ENCODE data around the gene ELF1. TPM values are rescaled to one million over a fixed set of nuclear protein-coding genes. Genes with fewer than 3 reads are reported as not detected.

Gene ELF1
- total RNA-seq, 1 donor from 2014 or later = 136 TPM

- H3K36me3 Mint-ChIP-seq (ENCODE audit: low read depth) = peaks cover 90% of the 10 kb centered on the region
- intact Hi-C loops (cut with micrococcal nuclease) = no loop called here
- no peak overlapping the region for H3K4me3 Mint-ChIP-seq
- DNase-seq (no peak), ATAC-seq (ENCODE audit: low read depth) (no peak)
- no peak for TF ChIP-seq CTCF (IDR thresholded peaks at IDR 0.05)
- ChIA-PET CTCF (no interaction called here), POLR2A (no interaction called here)
- H3K9me3 Mint-ChIP-seq = no peaks in the 10 kb centered on the region
- no peak overlapping the region for H3K27ac Mint-ChIP-seq
- H3K4me1 Mint-ChIP-seq = peaks cover 8% of the 10 kb centered on the region
- H3K27me3 Mint-ChIP-seq = no peaks in the 10 kb centered on the region
Measured at GRCh38 chr13:40943073-40943472, 76.0 kb downstream of the ELF1 start.

- Mint-ChIP-seq H3K27me3 (no peaks in the 10 kb centered on the region), H3K36me3 (ENCODE audit: low read depth) (peaks cover 81% of the 10 kb centered on the region), H3K9me3 (no peaks in the 10 kb centered on the region), H3K4me3 (no peak overlapping the region), H3K27ac (no peak overlapping the region), H3K4me1 (peaks cover 10% of the 10 kb centered on the region)
- CTCF ChIA-PET = no interaction called here
- TF ChIP-seq CTCF (IDR thresholded peaks at IDR 0.05) = no peak
- POLR2A ChIA-PET = no interaction called here
- intact Hi-C loops (cut with micrococcal nuclease) = no loop called here
- ATAC-seq (ENCODE audit: low read depth) (no peak), DNase-seq (no peak)
Measured at GRCh38 chr13:40941581-40941980, 77.5 kb downstream of the ELF1 start.

GRCh38 chr13:40940841-40941240 lies 78.3 kb downstream of the ELF1 start:
- ATAC-seq (ENCODE audit: low read depth) (no peak), DNase-seq (no peak)
- no peak overlapping the region for H3K27ac Mint-ChIP-seq
- peaks cover 12% of the 10 kb centered on the region for H3K4me1 Mint-ChIP-seq
- intact Hi-C loops (cut with micrococcal nuclease) = no loop called here
- H3K27me3 Mint-ChIP-seq = no peaks in the 10 kb centered on the region
- no peak overlapping the region for H3K4me3 Mint-ChIP-seq
- peaks cover 79% of the 10 kb centered on the region for H3K36me3 Mint-ChIP-seq (ENCODE audit: low read depth)
- ChIA-PET POLR2A (interaction anchor here (1.1 kb wide), 1 partner anchor 19 kb away, joined by 4 read pairs; no protein-coding TSS in a partner anchor), CTCF (interaction anchor here (0.6 kb wide), 1 partner anchor 54 kb away, joined by 3 read pairs; no protein-coding TSS in a partner anchor)
- no peak for TF ChIP-seq CTCF (IDR thresholded peaks at IDR 0.05)
- no peaks in the 10 kb centered on the region for H3K9me3 Mint-ChIP-seq

GRCh38 chr13:40933508-40934204 lies 85.5 kb downstream of the ELF1 start:
- POLR2A ChIA-PET = interaction anchor here (0.7 to 1.8 kb wide), 2 partner anchors 12 to 394 kb away, joined by 8 to 12 read pairs; no protein-coding TSS in a partner anchor
- CTCF ChIA-PET = interaction anchor here (2.1 kb wide), 1 partner anchor 12 kb away, joined by 5 read pairs; no protein-coding TSS in a partner anchor
- Mint-ChIP-seq H3K4me3 (peak overlapping the region; percentile 8), H3K27me3 (no peaks in the 10 kb centered on the region), H3K9me3 (no peaks in the 10 kb centered on the region), H3K27ac (peak overlapping the region; percentile 79), H3K36me3 (ENCODE audit: low read depth) (peaks cover 64% of the 10 kb centered on the region), H3K4me1 (peaks cover 46% of the 10 kb centered on the region)
- peak; percentile 85 for ATAC-seq (ENCODE audit: low read depth)
- intact Hi-C loops (cut with micrococcal nuclease) = loop anchor here (1.0 kb wide), 1 partner anchor 12 kb away; no protein-coding TSS in a partner anchor
- no peak for DNase-seq
- TF ChIP-seq CTCF (IDR thresholded peaks at IDR 0.05) = no peak

GRCh38 chr13:40932252-40932651 lies 86.9 kb downstream of the ELF1 start:
- CTCF ChIA-PET = no interaction called here
- intact Hi-C loops (cut with micrococcal nuclease) = no loop called here
- no peak for ATAC-seq (ENCODE audit: low read depth)
- TF ChIP-seq CTCF (IDR thresholded peaks at IDR 0.05) = no peak
- POLR2A ChIA-PET = interaction anchor here (0.5 kb wide), 1 partner anchor 55 kb away, joined by 6 read pairs; no protein-coding TSS in a partner anchor
- Mint-ChIP-seq H3K27me3 (no peaks in the 10 kb centered on the region), H3K4me1 (peaks cover 55% of the 10 kb centered on the region), H3K9me3 (no peaks in the 10 kb centered on the region), H3K27ac (peak overlapping the region; percentile 24), H3K4me3 (no peak overlapping the region), H3K36me3 (ENCODE audit: low read depth) (peaks cover 58% of the 10 kb centered on the region)
- DNase-seq = no peak

Measured in activated B cell treated with CpG ODN at 0.5 μM for 24 hours (primary cell).